DOHH2 (cell line): ENCODE measurements around the gene NDUFS1.

Experiments used
- H3F3A ChIP-seq: fragments of 200-600 bp; sonication (generic), shearing (Covaris generic); 2 replicates; pipeline ENCODE4 v1.6.0; 2016; ENCODE audit warnings: antibody characterized with exemption, mild to moderate bottlenecking; ENCODE audit not compliant: control insufficient read depth, insufficient read depth
- H3K27ac ChIP-seq: fragments of 200-600 bp; sonication (generic); 2 replicates; pipeline ENCODE4 v1.5.1; 2014; ENCODE audit warnings: low read depth, mild to moderate bottlenecking, low read length, moderate library complexity
- H3K27me3 ChIP-seq: fragments of 200-600 bp; sonication (generic); 2 replicates; pipeline ENCODE4 v1.6.1; 2014; ENCODE audit warnings: mild to moderate bottlenecking, low read length, mixed read lengths; ENCODE audit not compliant: control insufficient read depth
- H3K36me3 ChIP-seq: fragments of 200-600 bp; sonication (generic); 2 replicates; pipeline ENCODE4 v1.6.1; 2014; ENCODE audit warnings: mild to moderate bottlenecking, low read length, moderate library complexity, mixed read lengths; ENCODE audit not compliant: control insufficient read depth
- H3K4me1 ChIP-seq: fragments of 200-600 bp; sonication (generic); 2 replicates; pipeline ENCODE4 v1.6.1; 2014; ENCODE audit warnings: mild to moderate bottlenecking, low read length, mixed read lengths; ENCODE audit not compliant: control insufficient read depth
- H3K4me2 ChIP-seq: fragments of 200-600 bp; sonication (generic); 2 replicates; pipeline ENCODE4 v1.6.0; 2014; ENCODE audit warnings: mild to moderate bottlenecking, low read length, moderate library complexity
- H3K4me3 ChIP-seq: fragments of 200-600 bp; sonication (generic); 2 replicates; pipeline ENCODE4 v1.5.1; 2014; ENCODE audit warnings: mild to moderate bottlenecking, low read length, mixed read lengths
- H3K79me2 ChIP-seq: fragments of 200-600 bp; sonication (generic); 2 replicates; pipeline ENCODE4 v1.6.1; 2014; ENCODE audit warnings: mild to moderate bottlenecking, low read length, mixed read lengths; ENCODE audit not compliant: control insufficient read depth
- H3K9me2 ChIP-seq: fragments of 200-600 bp; sonication (generic); replicated peaks from 2 replicates; pipeline ENCODE4 v1.6.1; 2014; ENCODE audit warnings: mild to moderate bottlenecking, low read length, mixed read lengths; ENCODE audit not compliant: control insufficient read depth
- H3K9me3 ChIP-seq: fragments of 200-600 bp; sonication (generic); 2 replicates; pipeline ENCODE4 v1.6.1; 2014; ENCODE audit warnings: antibody characterized with exemption, low read length, mixed read lengths; ENCODE audit not compliant: control insufficient read depth, insufficient read depth
- H4K20me1 ChIP-seq: fragments of 200-600 bp; sonication (generic); 2 replicates; pipeline ENCODE4 v1.6.0; 2014; ENCODE audit warnings: low read depth, mild to moderate bottlenecking, antibody characterized with exemption, low read length, moderate library complexity; ENCODE audit not compliant: control insufficient read depth, insufficient read depth
- EZH2phosphoT487 ChIP-seq: fragments of 200-600 bp; sonication (generic); IDR thresholded peaks from 2 replicates; pipeline ENCODE4 v1.6.1; 2017; ENCODE audit warnings: borderline replicate concordance, mild to moderate bottlenecking, antibody characterized with exemption, low read length, moderate library complexity, mixed read lengths
- TF ChIP-seq, protein P1 (sequence below): fragments of 200-600 bp; sonication (generic); IDR thresholded peaks from one replicate; pipeline ENCODE4 v1.5.1; 2014; ENCODE audit warnings: antibody characterized with exemption, mild to moderate bottlenecking, low read depth, low read length; ENCODE audit not compliant: poor library complexity, severe bottlenecking

The NDUFS1 gene

GRCh38 chr2:206150631-206151030 is 8.6 kb downstream of the NDUFS1 start:
- no peak overlapping the region for H3K4me2 ChIP-seq
- H3K4me3 ChIP-seq = no peak overlapping the region
- peaks cover 82% of the 10 kb centered on the region for H3K36me3 ChIP-seq
- peaks cover 54% of the 10 kb centered on the region for H3K79me2 ChIP-seq
- H3F3A ChIP-seq = 0 out of 2 replicates have a peak, but pooled peaks cover 3% of the 10 kb centered on the region
- H3K27ac ChIP-seq = 0 out of 2 replicates have a peak overlapping the region, but pooled peaks have one; percentile 6
- H3K9me2 ChIP-seq = no peaks in the 10 kb centered on the region
- no peaks in the 10 kb centered on the region for H3K9me3 ChIP-seq
- peaks cover 3% of the 10 kb centered on the region; the same call in 1 of the 2 replicates for H4K20me1 ChIP-seq
- H3K27me3 ChIP-seq = no peaks in the 10 kb centered on the region
- no peak for TF ChIP-seq EZH2phosphoT487
- TF ChIP-seq, protein P1, sequence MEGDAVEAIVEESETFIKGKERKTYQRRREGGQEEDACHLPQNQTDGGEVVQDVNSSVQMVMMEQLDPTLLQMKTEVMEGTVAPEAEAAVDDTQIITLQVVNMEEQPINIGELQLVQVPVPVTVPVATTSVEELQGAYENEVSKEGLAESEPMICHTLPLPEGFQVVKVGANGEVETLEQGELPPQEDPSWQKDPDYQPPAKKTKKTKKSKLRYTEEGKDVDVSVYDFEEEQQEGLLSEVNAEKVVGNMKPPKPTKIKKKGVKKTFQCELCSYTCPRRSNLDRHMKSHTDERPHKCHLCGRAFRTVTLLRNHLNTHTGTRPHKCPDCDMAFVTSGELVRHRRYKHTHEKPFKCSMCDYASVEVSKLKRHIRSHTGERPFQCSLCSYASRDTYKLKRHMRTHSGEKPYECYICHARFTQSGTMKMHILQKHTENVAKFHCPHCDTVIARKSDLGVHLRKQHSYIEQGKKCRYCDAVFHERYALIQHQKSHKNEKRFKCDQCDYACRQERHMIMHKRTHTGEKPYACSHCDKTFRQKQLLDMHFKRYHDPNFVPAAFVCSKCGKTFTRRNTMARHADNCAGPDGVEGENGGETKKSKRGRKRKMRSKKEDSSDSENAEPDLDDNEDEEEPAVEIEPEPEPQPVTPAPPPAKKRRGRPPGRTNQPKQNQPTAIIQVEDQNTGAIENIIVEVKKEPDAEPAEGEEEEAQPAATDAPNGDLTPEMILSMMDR = no peak
- H3K4me1 ChIP-seq = peaks cover 19% of the 10 kb centered on the region

DNA sequence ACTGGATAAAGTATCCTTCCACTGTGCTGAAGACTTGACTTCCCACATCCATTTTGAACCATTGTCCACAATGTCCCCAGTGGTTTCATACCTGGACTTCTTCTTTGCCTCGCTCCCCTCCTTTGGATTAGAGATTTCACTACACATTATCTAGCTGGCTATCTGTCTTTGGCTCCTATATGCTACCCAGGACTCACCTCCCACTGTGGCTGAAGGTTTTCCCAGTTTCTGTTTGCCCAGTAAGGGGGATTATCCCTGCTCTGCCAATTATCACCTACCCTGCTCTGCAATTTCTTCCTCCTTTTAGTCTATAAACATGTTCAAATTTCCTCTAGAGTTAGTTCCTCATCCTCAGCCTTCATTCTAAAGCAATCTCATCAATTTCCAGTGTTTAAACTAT is 9.1 kb downstream of the NDUFS1 start:
- no peaks in the 10 kb centered on the region for H3K9me2 ChIP-seq
- no peaks in the 10 kb centered on the region for H3K27me3 ChIP-seq
- H3K27ac ChIP-seq = no peak overlapping the region
- TF ChIP-seq EZH2phosphoT487 = no peak
- TF ChIP-seq, protein P1 = no peak
- H3K79me2 ChIP-seq = peaks cover 49% of the 10 kb centered on the region
- peaks cover 86% of the 10 kb centered on the region for H3K36me3 ChIP-seq
- no peak overlapping the region for H3K4me3 ChIP-seq
- peaks cover 3% of the 10 kb centered on the region; the same call in 1 of the 2 replicates for H4K20me1 ChIP-seq
- no peak overlapping the region for H3K4me2 ChIP-seq
- H3K9me3 ChIP-seq = no peaks in the 10 kb centered on the region
- H3K4me1 ChIP-seq = peaks cover 19% of the 10 kb centered on the region
- H3F3A ChIP-seq = 0 out of 2 replicates have a peak, but pooled peaks cover 3% of the 10 kb centered on the region

DNA sequence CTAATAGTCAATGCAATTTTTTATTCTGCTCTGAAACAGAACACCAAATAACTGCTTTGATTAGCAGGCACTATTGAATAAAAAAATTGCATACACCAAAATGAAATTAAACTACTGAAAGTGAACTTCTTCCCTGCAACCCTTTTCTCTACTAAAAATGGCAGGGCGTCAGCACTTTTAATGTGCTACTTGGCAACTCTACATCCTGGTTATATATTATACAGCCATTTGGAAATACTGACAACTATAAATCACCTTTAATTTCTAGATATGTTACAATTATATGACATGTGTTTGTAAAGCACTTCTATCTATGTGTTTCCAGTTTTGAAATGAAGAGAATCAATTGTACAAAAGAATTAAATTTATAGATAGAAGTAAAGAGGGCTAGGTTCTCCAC is 9.9 kb downstream of the NDUFS1 start:
- Histone ChIP-seq H3K36me3 (peaks cover 91% of the 10 kb centered on the region), H3K4me2 (no peak overlapping the region), H3K9me2 (no peaks in the 10 kb centered on the region), H3K4me3 (no peak overlapping the region), H3K79me2 (peaks cover 43% of the 10 kb centered on the region), H3F3A (0 out of 2 replicates have a peak, but pooled peaks cover 3% of the 10 kb centered on the region), H3K4me1 (peaks cover 18% of the 10 kb centered on the region), H3K27me3 (no peaks in the 10 kb centered on the region), H3K27ac (no peak overlapping the region), H4K20me1 (peaks cover 3% of the 10 kb centered on the region; the same call in 1 of the 2 replicates), H3K9me3 (no peaks in the 10 kb centered on the region)
- no peak for TF ChIP-seq EZH2phosphoT487
- TF ChIP-seq, protein P1 = no peak
